ENCODE data around the gene HDAC10.

DNA sequence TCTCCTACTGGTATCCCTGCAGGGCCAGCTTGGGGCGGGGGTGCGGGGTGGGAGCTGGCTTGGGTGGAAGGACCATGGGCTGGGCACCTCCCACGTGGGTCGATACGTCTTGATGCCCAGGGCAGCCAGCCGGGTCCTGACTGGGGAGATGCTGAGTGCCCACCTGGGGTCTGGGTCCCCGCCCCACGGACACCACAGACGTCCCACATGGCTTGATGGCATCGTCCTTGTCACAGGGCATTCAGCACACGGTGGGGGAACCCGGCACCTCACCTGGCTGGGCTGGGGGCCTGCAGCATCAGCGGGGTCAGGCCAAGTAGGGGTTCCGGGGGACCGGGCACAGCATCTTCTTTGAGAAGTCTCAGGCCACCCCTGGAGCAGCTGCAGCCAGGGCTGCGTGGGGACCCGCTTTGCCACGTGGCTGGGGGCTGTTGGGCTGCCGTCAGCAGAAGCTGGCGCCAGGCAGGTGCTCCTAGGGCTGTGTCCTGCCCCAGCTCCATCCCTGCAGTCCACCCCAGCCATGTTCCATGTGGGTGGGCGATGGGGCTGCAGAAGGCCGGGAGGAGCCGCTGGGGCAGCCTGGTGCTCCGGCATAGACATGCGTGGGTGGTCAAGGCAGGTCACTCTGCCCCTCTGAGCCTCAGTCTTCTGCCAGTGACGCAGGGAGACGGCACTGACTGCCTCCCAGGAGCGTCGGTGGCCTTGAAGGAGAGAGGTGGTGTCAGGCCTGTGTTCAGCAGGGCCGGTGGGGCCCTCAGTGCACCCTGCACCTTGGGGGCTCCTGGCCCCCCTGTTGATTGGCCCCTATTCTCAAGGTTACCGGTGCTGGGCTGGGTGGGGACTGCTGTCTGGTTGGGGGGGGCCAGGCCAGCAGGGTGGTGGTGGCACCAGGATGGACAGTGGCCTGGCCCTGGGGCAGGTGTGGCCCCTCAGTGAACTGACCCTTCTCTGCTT, 41.8 kb downstream of the HDAC10 start:
- no peak for TF ChIP-seq POLR2A (IDR thresholded peaks at IDR 0.05)
- TF ChIP-seq, protein P1, sequence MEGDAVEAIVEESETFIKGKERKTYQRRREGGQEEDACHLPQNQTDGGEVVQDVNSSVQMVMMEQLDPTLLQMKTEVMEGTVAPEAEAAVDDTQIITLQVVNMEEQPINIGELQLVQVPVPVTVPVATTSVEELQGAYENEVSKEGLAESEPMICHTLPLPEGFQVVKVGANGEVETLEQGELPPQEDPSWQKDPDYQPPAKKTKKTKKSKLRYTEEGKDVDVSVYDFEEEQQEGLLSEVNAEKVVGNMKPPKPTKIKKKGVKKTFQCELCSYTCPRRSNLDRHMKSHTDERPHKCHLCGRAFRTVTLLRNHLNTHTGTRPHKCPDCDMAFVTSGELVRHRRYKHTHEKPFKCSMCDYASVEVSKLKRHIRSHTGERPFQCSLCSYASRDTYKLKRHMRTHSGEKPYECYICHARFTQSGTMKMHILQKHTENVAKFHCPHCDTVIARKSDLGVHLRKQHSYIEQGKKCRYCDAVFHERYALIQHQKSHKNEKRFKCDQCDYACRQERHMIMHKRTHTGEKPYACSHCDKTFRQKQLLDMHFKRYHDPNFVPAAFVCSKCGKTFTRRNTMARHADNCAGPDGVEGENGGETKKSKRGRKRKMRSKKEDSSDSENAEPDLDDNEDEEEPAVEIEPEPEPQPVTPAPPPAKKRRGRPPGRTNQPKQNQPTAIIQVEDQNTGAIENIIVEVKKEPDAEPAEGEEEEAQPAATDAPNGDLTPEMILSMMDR (IDR thresholded peaks at IDR 0.05): no peak
